A549 (cell line): ENCODE results near the gene BAHCC1.

ENCODE experiments used
- CEBPB ChIP-seq, 2 experiments: fragments of >200 bp in 1 of 2; sonication (Bioruptor Twin) in 1 of 2; formaldehyde crosslinking in 1 of 2; IDR thresholded peaks; 2 replicates each; pipeline ENCODE4 v1.6.1; 2012 to 2016
- EP300 ChIP-seq, 2 experiments: fragments of >200 bp; sonication (Bioruptor Twin); formaldehyde crosslinking; IDR thresholded peaks; 2 replicates in 1 of 2; 3 replicates in 1 of 2; pipeline ENCODE4 v1.6.1; 2016 to 2017
- ESRRA ChIP-seq: fragments of 150-350 bp; IDR thresholded peaks from 2 replicates; pipeline ENCODE4 v1.6.1; 2014; ENCODE audit warnings: mild to moderate bottlenecking, low read length, borderline replicate concordance
- JUNB ChIP-seq: fragments of >200 bp; sonication (Bioruptor Twin); formaldehyde crosslinking; IDR thresholded peaks from 2 replicates; pipeline ENCODE4 v1.6.1; 2016
- NFE2L2 ChIP-seq: fragments of 150-350 bp; conservative IDR thresholded peaks from 2 replicates; pipeline ENCODE4 v1.6.1; 2014; ENCODE audit warnings: low read length
- NR3C1 ChIP-seq: fragments of >200 bp; sonication (Bioruptor Twin); formaldehyde crosslinking; IDR thresholded peaks from 3 replicates; pipeline ENCODE4 v1.6.1; 2017
- POLR2A ChIP-seq: IDR thresholded peaks from 2 replicates; pipeline ENCODE4 v1.6.1; 2012; ENCODE audit warnings: mild to moderate bottlenecking, low read length
- TP53 ChIP-seq: fragments of 250-450 bp; sonication (Bioruptor Pico); IDR thresholded peaks from 2 replicates; pipeline ENCODE4 v1.5.0; 2021; ENCODE audit warnings: mild to moderate bottlenecking, moderate library complexity
- TF ChIP-seq, protein P1 (sequence below): fragments of >200 bp; sonication (Bioruptor Twin); formaldehyde crosslinking; IDR thresholded peaks from 3 replicates; pipeline ENCODE4 v1.5.1; 2016
- TF ChIP-seq, protein P2 (sequence below): fragments of 200-600 bp; sonication (generic); IDR thresholded peaks from 2 replicates; pipeline ENCODE4 v1.6.1; 2016; ENCODE audit warnings: antibody characterized with exemption, mild to moderate bottlenecking, moderate library complexity
- TF ChIP-seq, protein P3 (sequence below): fragments of 150-350 bp; IDR thresholded peaks from 2 replicates; pipeline ENCODE4 v1.6.1; 2014; ENCODE audit warnings: low read depth, mild to moderate bottlenecking, low read length
- TF ChIP-seq, protein P4 (sequence below): fragments of >200 bp; sonication (Bioruptor Twin); formaldehyde crosslinking; IDR thresholded peaks from 2 replicates; pipeline ENCODE4 v1.6.1; 2016

DNA sequence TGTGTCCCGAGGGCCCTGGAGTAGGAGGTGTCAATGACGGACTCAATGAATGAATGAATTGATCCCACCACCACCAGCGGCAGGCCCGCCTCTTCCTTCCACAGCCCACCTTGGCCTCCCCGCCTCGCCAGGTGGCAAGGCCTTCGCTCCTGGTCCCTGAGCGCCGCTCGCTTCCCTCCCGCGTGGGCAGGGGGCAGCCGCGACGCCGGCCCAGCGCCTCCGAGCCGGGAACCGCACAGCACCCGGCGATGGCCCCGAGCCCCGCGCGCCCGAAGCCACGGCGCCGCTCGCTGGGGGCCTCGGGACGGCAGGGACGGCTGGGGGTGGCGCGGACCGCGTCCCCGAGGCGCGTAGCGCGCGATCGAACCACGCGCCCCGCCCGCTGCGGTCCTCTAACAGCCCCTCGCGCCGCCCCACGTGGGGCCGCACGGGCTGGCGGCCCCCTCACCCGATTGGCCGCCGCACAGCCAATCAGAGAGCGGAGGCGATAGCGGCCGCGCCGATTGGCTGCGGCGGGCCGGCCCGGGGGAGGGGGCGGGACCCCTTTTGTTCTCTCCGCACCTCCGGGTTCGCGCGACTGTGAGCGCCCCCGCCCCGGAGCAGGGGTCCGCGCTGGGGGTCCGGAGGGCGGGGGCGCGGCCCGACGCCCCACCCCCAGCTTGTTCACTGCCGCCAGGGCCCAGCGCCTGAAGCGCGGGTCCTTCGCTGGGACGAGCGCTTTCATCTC, 86.0 kb downstream of the BAHCC1 start:
- TF ChIP-seq, protein P1, sequence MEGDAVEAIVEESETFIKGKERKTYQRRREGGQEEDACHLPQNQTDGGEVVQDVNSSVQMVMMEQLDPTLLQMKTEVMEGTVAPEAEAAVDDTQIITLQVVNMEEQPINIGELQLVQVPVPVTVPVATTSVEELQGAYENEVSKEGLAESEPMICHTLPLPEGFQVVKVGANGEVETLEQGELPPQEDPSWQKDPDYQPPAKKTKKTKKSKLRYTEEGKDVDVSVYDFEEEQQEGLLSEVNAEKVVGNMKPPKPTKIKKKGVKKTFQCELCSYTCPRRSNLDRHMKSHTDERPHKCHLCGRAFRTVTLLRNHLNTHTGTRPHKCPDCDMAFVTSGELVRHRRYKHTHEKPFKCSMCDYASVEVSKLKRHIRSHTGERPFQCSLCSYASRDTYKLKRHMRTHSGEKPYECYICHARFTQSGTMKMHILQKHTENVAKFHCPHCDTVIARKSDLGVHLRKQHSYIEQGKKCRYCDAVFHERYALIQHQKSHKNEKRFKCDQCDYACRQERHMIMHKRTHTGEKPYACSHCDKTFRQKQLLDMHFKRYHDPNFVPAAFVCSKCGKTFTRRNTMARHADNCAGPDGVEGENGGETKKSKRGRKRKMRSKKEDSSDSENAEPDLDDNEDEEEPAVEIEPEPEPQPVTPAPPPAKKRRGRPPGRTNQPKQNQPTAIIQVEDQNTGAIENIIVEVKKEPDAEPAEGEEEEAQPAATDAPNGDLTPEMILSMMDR, result no peak
- TF ChIP-seq EP300 (IDR thresholded peaks at IDR 0.05) (no peak), ESRRA (no peak), POLR2A (peak; percentile 17; the same call in 1 of the 2 replicates), JUNB (no peak), TP53 (CRISPR knock-in tag) (peak; percentile 82; the same call in 1 of the 2 replicates), NFE2L2 (no peak), NR3C1 (no peak), CEBPB (IDR thresholded peaks at IDR 0.05) (no peak)
- TF ChIP-seq, protein P2, sequence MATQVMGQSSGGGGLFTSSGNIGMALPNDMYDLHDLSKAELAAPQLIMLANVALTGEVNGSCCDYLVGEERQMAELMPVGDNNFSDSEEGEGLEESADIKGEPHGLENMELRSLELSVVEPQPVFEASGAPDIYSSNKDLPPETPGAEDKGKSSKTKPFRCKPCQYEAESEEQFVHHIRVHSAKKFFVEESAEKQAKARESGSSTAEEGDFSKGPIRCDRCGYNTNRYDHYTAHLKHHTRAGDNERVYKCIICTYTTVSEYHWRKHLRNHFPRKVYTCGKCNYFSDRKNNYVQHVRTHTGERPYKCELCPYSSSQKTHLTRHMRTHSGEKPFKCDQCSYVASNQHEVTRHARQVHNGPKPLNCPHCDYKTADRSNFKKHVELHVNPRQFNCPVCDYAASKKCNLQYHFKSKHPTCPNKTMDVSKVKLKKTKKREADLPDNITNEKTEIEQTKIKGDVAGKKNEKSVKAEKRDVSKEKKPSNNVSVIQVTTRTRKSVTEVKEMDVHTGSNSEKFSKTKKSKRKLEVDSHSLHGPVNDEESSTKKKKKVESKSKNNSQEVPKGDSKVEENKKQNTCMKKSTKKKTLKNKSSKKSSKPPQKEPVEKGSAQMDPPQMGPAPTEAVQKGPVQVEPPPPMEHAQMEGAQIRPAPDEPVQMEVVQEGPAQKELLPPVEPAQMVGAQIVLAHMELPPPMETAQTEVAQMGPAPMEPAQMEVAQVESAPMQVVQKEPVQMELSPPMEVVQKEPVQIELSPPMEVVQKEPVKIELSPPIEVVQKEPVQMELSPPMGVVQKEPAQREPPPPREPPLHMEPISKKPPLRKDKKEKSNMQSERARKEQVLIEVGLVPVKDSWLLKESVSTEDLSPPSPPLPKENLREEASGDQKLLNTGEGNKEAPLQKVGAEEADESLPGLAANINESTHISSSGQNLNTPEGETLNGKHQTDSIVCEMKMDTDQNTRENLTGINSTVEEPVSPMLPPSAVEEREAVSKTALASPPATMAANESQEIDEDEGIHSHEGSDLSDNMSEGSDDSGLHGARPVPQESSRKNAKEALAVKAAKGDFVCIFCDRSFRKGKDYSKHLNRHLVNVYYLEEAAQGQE, result no peak
- TF ChIP-seq, protein P3, sequence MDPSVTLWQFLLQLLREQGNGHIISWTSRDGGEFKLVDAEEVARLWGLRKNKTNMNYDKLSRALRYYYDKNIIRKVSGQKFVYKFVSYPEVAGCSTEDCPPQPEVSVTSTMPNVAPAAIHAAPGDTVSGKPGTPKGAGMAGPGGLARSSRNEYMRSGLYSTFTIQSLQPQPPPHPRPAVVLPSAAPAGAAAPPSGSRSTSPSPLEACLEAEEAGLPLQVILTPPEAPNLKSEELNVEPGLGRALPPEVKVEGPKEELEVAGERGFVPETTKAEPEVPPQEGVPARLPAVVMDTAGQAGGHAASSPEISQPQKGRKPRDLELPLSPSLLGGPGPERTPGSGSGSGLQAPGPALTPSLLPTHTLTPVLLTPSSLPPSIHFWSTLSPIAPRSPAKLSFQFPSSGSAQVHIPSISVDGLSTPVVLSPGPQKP, result no peak
- TF ChIP-seq, protein P4, sequence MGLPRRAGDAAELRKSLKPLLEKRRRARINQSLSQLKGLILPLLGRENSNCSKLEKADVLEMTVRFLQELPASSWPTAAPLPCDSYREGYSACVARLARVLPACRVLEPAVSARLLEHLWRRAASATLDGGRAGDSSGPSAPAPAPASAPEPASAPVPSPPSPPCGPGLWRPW, result no peak
